Measurements from ENCODE around the gene TAB2. TPM values are rescaled to one million over a fixed set of nuclear protein-coding genes. Genes with fewer than 3 reads are reported as not detected.
A peak's percentile ranks its signal among the peaks of the same experiment; 100 is the strongest.

TAB2 gene
- total RNA-seq, 6 donors from 2014 or later: 46.5 to 99.5 (median 52.7) TPM

GRCh38 chr6:149313861-149314260 is 3.7 kb upstream of the TAB2 start:
- no peak for DNase-seq

GRCh38 chr6:149314325-149314905 is 3.1 kb upstream of the TAB2 start:
- 73 to 79% methylated on average over 1 of the region's 1 CpG for WGBS, 2 donors
- no peaks in the 10 kb centered on the region for H3K36me3 ChIP-seq
- TF ChIP-seq CTCF (IDR thresholded peaks at IDR 0.05): no peak
- no peak for TF ChIP-seq POLR2A (IDR thresholded peaks at IDR 0.05)
- no peak for TF ChIP-seq POLR2AphosphoS5 (IDR thresholded peaks at IDR 0.05)
- no peak for TF ChIP-seq EP300 (IDR thresholded peaks at IDR 0.05)
- DNase-seq: no peak
- H3K9me3 ChIP-seq: no peaks in the 10 kb centered on the region
- H3K27me3 ChIP-seq: no peaks in the 10 kb centered on the region
- peaks cover 4 to 17% (median 8%) of the 10 kb centered on the region in 4 donors for H3K4me1 ChIP-seq
- no peak for ATAC-seq (ENCODE audit: low FRiP score in 2 of 2)
- H3K4me3 ChIP-seq: no peak overlapping the region
- H3K27ac ChIP-seq: no peak overlapping the region

More at GRCh38 chr6:149313861-149314260, 3.7 kb upstream of the TAB2 start:
- Histone ChIP-seq H3K36me3 (no peaks in the 10 kb centered on the region), H3K27me3 (no peaks in the 10 kb centered on the region), H3K27ac (no peak overlapping the region), H3K9me3 (no peaks in the 10 kb centered on the region), H3K4me1 (peaks cover 0 to 11% (median 6%) of the 10 kb centered on the region in 4 donors), H3K4me3 (no peak overlapping the region)
- WGBS, 2 donors: 86 to 90% methylated on average over 1 of the region's 1 CpG
- no peak for TF ChIP-seq CTCF (IDR thresholded peaks at IDR 0.05)
- no peak for TF ChIP-seq POLR2A (IDR thresholded peaks at IDR 0.05)
- no peak for TF ChIP-seq POLR2AphosphoS5 (IDR thresholded peaks at IDR 0.05)
- no peak for TF ChIP-seq EP300 (IDR thresholded peaks at IDR 0.05)
- ATAC-seq (ENCODE audit: low FRiP score in 2 of 2): no peak

- Histone ChIP-seq H3K4me3 (peak overlapping the region; percentile 69 to 94 (median 91)), H3K4me1 (peaks cover 15 to 33% (median 20%) of the 10 kb centered on the region in 4 donors), H3K9me3 (no peaks in the 10 kb centered on the region), H3K36me3 (no peaks in the 10 kb centered on the region), H3K27ac (peak overlapping the region; percentile 96 to 100 (median 99)), H3K27me3 (no peaks in the 10 kb centered on the region)
- ATAC-seq (ENCODE audit: low FRiP score in 2 of 2) (no peak), DNase-seq (no peak)
- no peak for TF ChIP-seq EP300 (IDR thresholded peaks at IDR 0.05)
- TF ChIP-seq POLR2AphosphoS5 (IDR thresholded peaks at IDR 0.05): no peak
- TF ChIP-seq CTCF (IDR thresholded peaks at IDR 0.05): no peak
- TF ChIP-seq POLR2A (IDR thresholded peaks at IDR 0.05): no peak
- 36% methylated on average over 7 of the region's 7 CpGs for WGBS, 2 donors
Observed at GRCh38 chr6:149316108-149316727, 1.3 kb upstream of the TAB2 start.

GRCh38 chr6:149316740-149317643 is 520 bp upstream of the TAB2 start:
- H3K4me1 ChIP-seq: peaks cover 15 to 33% (median 26%) of the 10 kb centered on the region in 4 donors
- H3K27ac ChIP-seq: peak overlapping the region; percentile 96 to 100 (median 99)
- DNase-seq (peak; percentile 90 to 98), ATAC-seq (ENCODE audit: low FRiP score in 2 of 2) (peak; percentile 96 to 97)
- no peaks in the 10 kb centered on the region for H3K27me3 ChIP-seq
- H3K9me3 ChIP-seq: no peaks in the 10 kb centered on the region
- no peaks in the 10 kb centered on the region for H3K36me3 ChIP-seq
- 1 to 2% methylated on average over 16 to 61 of the region's 96 CpGs for WGBS, 2 donors
- TF ChIP-seq POLR2A (IDR thresholded peaks at IDR 0.05) (peak in 3 of 4 donors; percentile 40 to 93 (median 75)), EP300 (IDR thresholded peaks at IDR 0.05) (no peak), CTCF (IDR thresholded peaks at IDR 0.05) (peak in 4 of 6 experiments; percentile 32 to 54 (median 44)), POLR2AphosphoS5 (IDR thresholded peaks at IDR 0.05) (peak; percentile 32 to 69)
- H3K4me3 ChIP-seq: peak overlapping the region; percentile 69 to 94 (median 91)
